ENCODE data around the gene MAP2.
"Not testable (repeated sequence)": the region's sequence is repeated elsewhere in the genome, so short reads cannot be mapped to it uniquely, and the experiment has no call there.

The MAP2 gene

GRCh38 chr2:209476367-209477208 is 52.7 kb downstream of the MAP2 start:
- no peak for DNase-seq

- not testable (repeated sequence) for DNase-seq
These were observed 68.4 kb downstream of the MAP2 start for GRCh38 chr2:209492296-209492695.

- not testable (repeated sequence) for DNase-seq
These were observed 71.3 kb downstream of the MAP2 start for GRCh38 chr2:209495068-209495620.

GRCh38 chr2:209495855-209496585 is 72.2 kb downstream of the MAP2 start:
- no peak for DNase-seq

- no peak for DNase-seq
These were observed 72.7 kb downstream of the MAP2 start for GRCh38 chr2:209496586-209496982.

- DNase-seq, result no peak
These were observed 74.8 kb downstream of the MAP2 start for GRCh38 chr2:209498614-209499013.

- no peak for DNase-seq
These were observed 75.2 kb downstream of the MAP2 start for GRCh38 chr2:209499069-209499468.

GRCh38 chr2:209501579-209501978 is 77.7 kb downstream of the MAP2 start:
- no peak for DNase-seq

GRCh38 chr2:209505410-209505809 is 81.6 kb downstream of the MAP2 start:
- no peak for DNase-seq

- DNase-seq, result no peak
These were observed 84.4 kb downstream of the MAP2 start for GRCh38 chr2:209508255-209508654.

- no peak for DNase-seq
These were observed 87.8 kb downstream of the MAP2 start for GRCh38 chr2:209511637-209512036.

GRCh38 chr2:209512971-209513370 is 89.1 kb downstream of the MAP2 start:
- no peak for DNase-seq

GRCh38 chr2:209517436-209517835 is 93.6 kb downstream of the MAP2 start:
- no peak for DNase-seq

GRCh38 chr2:209519271-209519670 is 95.4 kb downstream of the MAP2 start:
- DNase-seq, result no peak

GRCh38 chr2:209519906-209520305 is 96.1 kb downstream of the MAP2 start:
- no peak for DNase-seq

GRCh38 chr2:209523041-209523740 is 99.3 kb downstream of the MAP2 start:
- DNase-seq, result no peak

GRCh38 chr2:209523867-209524266 is 100.0 kb downstream of the MAP2 start:
- no peak for DNase-seq

GRCh38 chr2:209525331-209525730 is 101.5 kb downstream of the MAP2 start:
- DNase-seq, result no peak

- DNase-seq, result no peak
These were observed 102.0 kb downstream of the MAP2 start for GRCh38 chr2:209525834-209526281.

- no peak for DNase-seq
These were observed 102.7 kb downstream of the MAP2 start for GRCh38 chr2:209526561-209526960.

GRCh38 chr2:209529579-209529978 is 105.7 kb downstream of the MAP2 start:
- no peak for DNase-seq

GRCh38 chr2:209532321-209532720 is 108.5 kb downstream of the MAP2 start:
- no peak for DNase-seq

GRCh38 chr2:209533391-209533790 is 109.5 kb downstream of the MAP2 start:
- DNase-seq, result no peak
